ENCODE measurements around the gene STAMBP. TPM values are rescaled to one million over a fixed set of nuclear protein-coding genes. Genes with fewer than 3 reads are reported as not detected.
A peak's percentile ranks its signal among the peaks of the same experiment; 100 is the strongest.

STAMBP gene
- total RNA-seq, 4 donors from 2014 or later = 14.4 to 27.0 (median 20.0) TPM

DNA sequence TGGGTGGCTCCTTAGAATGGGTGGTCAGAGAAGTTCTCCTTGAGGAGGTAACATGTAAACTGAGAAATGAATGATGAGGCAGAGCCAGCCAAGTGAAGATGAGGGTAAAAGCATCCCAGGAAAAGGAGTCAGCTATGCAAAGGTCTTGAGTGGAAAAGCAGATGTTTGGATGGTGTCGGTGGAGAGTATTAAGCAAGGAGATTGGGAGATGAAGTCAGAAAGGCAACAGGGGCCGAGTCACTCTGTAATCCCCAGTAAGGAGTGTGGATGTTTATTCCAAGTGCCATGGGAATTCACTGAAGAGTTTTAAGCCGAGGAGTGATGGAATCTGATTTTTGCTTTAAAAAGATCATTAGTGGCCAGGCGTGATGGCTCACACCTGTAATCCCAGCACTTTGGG lies 3.4 kb upstream of the STAMBP start:
- DNase-seq (ENCODE audit: low spot score) = no peak
- no peak for TF ChIP-seq CTCF (IDR thresholded peaks at IDR 0.05)
- no peak for ATAC-seq (ENCODE audit: low FRiP score)

GRCh38 chr2:73827018-73827417 lies 1.7 kb upstream of the STAMBP start:
- DNase-seq (ENCODE audit: low spot score) = no peak
- no peak for TF ChIP-seq CTCF (IDR thresholded peaks at IDR 0.05)

DNA sequence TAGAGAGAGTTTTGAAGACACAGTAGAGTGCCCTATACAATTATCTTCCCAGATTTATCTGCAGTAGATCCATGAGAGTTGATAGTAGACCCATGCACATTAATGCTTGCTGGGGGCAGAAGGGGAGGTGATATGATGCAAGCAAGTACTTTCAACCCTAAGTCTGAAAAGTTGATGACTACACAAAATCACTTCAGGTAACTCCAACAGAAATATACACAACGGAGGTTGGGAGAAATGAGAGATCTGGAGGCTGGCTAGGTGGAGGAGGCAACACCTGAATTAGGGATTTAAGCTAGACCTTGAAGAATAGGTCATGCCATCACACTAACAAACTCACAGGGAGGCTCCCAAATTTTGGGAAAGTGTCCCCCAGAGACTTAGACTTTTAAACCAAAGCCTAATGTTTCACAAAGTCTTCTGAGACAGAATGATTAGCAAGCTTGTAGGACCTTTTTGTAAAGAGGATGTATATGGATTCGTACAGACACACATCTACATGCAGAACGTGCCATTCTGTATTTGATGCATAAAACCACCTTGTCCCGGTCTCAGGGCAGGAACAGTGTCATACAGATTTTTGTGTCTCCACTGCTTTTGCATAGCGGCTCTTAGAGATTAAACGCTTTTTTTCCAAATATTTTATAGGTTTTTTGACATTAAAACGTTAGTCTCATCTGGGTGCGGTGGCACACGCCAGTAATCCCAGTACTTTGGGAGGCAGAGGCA lies 937 bp upstream of the STAMBP start:
- DNase-seq (ENCODE audit: low spot score) = no peak
- TF ChIP-seq CTCF (IDR thresholded peaks at IDR 0.05) = no peak

More at GRCh38 chr2:73827018-73827417, 1.7 kb upstream of the STAMBP start:
- ATAC-seq (ENCODE audit: low FRiP score) = no peak

DNA sequence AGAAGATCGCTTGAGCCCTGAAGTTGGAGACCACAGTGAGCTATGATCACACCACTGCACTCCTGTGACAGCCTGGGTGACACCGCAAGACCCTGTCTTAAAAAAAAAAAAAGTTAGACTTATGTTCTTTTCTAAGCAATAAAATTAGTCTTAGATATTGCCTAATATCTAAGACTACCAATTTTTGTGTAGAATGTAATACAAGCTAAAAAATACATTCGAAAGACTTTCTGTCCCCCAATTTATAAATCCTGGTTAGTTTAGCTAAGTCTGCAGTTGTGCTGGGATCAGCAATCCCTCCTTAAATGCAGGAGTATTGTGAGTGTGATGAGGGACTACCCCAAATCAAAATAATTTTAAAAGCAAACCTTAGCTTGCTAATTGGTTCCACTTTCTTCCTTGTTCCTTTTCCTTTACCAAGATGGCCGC lies 358 bp upstream of the STAMBP start:
- DNase-seq (ENCODE audit: low spot score) = no peak
- no peak for ATAC-seq (ENCODE audit: low FRiP score)
- no peak for TF ChIP-seq CTCF (IDR thresholded peaks at IDR 0.05)

More for the DNA sequence above, 937 bp upstream of the STAMBP start:
- ATAC-seq (ENCODE audit: low FRiP score) = no peak

DNA sequence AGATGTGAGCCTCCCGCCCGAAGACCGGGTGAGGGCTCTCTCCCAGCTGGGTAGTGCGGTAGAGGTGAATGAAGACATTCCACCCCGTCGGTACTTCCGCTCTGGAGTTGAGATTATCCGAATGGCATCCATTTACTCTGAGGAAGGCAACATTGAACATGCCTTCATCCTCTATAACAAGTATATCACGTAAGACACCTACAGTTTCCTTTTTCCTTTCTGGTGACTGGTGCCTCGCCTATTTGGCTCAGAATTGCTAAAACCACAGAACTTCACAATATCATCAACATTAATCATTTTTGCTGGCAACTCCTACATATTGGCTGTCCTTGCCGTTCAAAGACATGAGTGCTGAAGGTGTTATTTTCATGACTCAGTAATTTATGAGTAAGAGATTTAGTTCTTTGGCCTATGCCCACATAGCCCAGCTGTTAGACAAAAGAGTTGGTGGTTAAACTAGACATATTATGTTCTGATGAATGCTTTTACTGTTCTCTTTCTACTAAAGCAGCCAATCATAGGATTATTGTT lies 2.2 kb downstream of the STAMBP start:
- DNase-seq (ENCODE audit: low spot score) (no peak), ATAC-seq (ENCODE audit: low FRiP score) (peak; percentile 50)
- TF ChIP-seq CTCF (IDR thresholded peaks at IDR 0.05) = no peak

DNA sequence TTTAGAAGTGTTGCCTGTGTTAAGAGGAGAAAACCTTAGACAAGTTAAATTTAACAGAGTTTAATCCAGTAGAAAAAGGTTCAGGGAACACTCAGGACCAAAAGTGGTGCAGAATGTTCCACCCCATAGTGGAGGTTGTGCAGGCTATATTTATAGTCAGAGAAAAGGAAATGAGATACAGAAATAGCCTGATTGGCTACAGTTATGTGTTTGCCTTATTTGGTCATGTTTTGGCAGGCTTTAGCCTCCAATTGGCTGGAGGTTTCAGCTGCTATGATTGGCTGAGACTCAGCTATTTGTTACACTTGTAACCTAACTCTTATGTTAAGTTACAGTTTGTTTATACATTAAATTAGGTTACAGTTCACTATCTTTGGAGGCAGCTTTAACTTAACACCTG lies 4.2 kb downstream of the STAMBP start:
- no peak for DNase-seq (ENCODE audit: low spot score)
- TF ChIP-seq CTCF (IDR thresholded peaks at IDR 0.05) = no peak
- ATAC-seq (ENCODE audit: low FRiP score) = no peak

Measured in omental fat pad (tissue), 4 donors.